DMS53 (cell line): ENCODE data around the gene P2RY14.

ENCODE experiments used
- DNase-seq: peaks from one replicate; lab custom pipeline; 2025; lab: John Stamatoyannopoulos, UW

The P2RY14 gene

DNA sequence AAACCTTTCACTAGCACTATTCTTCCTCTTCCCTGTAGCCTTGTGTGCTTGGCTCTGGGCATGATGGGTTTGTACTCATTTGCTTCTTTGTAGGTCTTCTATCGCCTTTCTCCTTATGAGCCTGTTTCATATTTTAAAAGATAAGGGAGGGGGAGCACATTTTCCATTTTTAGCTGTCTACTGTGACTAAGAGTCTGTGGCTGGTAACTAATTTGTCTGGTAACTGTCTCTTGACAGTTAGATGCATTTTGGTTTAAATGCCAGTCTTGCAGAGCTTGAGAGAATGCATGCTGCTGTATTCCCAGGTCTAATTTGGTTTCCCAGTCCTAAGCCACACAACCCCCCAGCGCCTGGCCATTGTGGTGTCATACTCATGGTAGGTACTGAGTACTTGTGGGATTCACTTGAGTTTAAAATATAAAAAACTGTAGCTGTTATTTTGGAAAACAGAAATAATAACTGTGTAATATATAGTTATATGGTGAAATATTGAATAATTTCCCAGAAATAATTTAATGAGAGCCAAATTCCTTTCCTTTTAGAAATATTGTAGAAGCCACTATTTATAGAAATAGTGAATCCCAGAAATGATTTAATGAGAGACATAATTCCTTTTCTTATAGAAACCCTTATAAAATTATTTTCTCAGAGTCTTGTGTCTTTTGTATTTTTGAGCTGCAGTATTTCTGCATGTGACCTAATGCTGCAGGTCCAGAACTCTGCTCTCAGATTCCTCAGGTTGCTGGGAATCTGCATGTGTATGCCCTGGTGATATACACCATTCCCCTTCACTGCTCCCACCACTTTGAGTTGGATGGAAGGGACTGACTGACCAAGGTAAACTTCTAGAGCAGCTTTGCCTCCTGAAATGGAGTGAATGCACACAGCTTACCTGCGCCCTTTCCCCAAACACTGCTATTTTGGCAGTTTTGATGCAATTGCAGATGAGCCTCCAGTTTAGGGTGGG, 61.4 kb downstream of the P2RY14 start:
- DNase-seq, result no peak

DNA sequence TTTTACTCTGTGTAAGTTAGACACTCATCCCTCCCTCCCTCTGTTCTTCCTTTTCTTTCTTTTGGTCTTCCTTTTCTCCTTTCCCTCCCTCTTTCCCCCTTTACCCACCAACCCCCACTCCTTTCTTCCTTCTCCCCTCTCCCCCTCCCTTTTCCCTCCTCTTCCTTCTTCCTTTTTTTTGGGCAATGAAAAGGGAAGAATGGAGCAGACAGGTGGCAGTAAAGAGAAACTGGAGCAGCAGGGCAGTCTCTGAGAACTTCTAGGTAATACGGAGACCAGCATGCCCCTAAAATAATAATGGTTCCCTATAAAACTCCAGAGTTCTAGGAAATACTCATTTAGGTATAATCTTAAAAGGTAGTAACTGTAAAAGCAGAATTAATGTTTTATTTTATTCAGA, 63.9 kb downstream of the P2RY14 start:
- no peak for DNase-seq

DNA sequence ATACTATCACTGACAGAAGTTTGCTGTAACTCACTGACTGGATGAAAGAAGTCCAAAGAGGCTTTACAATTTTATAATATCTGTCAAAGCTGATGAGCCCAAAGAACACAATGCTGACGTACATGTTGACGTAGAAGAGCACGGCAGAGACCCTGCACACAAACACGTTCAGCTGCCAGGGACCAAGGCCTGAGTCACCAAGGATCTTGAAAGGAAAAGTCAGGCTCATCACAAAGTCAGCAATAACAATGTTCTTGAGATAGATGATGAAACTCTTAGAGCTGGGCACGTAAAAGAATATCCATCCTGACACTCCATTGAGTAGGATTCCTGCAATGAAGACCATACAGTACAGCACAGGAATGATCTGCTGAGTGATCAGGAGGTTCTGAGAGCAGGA, 64.5 kb downstream of the P2RY14 start:
- DNase-seq, result no peak

DNA sequence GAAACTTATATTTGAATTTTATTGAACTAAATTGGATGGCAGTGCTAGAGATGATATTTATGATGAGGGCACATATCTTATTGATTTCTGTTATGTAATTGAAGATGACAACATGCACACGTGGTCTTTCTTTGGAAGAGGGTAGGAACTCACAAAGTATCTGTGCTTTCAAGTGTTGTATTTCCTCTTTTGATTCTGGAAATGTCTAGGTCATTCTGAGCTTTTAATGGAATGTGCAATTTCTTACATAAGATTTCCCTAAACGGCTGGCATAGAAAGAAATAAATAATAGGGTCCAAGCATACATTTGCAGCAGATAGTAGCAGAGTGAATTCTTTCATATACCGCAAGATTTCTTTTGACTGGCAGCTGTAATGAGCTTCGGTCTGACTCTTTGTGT, 65.2 kb downstream of the P2RY14 start:
- no peak for DNase-seq

DNA sequence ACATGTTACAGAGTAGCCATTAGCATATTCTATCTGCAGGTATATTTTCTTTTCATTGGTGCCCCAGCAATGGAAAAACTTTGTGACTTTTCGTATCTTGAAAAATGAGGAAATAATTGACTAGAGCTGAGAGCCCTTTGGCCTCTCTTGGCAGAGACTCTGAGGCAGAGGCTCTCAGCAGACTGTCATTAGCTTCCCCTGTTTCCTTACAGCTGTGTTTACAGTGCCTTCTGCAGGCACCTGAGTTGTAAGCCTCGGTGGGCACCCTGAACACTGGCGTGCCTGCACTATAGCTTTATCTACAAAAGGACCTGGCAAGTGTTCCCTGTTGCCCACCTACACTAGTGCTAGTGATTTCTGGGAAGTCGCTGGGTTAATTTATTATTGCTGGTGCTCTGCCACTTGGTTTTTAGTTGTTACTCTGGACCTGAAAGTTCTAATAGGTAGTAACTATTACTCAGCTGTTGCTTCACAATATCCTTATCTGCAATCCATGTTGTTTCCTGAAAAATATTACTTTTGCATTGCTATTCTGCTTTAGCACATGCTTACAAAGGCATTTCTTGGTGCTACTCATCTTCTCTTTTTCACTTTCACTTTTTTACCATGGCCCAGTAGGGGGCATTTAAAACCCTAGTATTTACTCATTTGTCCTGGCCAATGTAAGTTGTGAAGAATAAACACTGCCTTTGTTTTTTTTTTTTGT, 67.5 kb downstream of the P2RY14 start:
- DNase-seq, result peak; percentile 3

DNA sequence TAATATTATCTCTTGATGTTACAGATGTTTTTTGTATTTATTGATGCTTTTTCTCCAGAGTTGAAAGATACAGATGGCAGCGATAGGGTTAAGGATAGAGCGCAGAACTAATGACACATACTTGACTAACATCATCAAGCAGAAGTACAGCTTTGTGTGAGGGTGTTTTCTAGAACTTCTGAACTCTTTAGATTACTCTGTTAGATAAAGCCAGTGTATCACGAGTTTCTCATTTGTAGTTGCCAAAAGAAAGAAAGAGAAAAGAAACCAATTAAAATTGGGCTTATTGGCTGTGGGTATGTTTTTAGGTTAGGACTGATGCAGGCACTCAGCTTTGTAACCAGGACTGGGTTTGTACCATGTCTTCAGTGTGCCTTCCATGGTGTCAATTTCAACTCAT, 68.7 kb downstream of the P2RY14 start:
- DNase-seq, result no peak

DNA sequence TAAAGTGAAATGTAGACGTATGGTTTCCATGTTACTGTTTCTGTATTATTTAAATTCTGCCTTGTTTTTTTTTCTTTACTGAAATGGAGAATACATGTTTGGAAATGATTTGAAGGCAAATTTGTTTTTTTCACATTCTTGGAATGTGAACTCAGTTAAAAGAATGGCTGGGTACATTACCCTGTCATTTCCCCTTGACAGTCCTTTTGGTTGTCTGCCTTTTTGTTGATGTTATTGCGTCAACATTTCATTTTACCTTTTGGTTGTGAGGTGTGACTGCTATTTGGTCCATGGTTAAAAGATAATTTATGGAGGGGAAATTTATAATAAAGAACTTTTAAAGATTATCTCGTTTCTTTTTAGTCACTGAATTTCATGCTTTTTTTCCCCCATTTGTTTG, 72.1 kb downstream of the P2RY14 start:
- no peak for DNase-seq

DNA sequence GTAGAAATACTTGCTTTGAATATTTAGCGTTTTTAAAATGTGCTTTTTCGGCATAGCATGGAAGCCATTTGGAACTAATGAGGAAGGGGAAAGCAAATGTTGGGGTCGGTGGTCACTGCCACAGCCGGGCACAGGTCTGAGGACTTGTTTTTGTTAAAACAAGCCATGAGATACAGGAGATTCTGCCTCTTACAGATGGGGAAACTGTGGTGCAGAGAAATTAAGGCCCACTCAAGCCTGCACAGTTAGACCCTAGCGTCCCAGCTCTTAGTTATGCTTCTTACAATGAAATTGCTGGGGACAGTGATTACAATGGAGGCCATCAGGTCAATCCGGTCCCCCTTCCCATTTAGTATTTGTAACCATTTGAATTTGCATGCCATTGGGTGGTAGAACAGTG, 72.9 kb downstream of the P2RY14 start:
- DNase-seq, result no peak

DNA sequence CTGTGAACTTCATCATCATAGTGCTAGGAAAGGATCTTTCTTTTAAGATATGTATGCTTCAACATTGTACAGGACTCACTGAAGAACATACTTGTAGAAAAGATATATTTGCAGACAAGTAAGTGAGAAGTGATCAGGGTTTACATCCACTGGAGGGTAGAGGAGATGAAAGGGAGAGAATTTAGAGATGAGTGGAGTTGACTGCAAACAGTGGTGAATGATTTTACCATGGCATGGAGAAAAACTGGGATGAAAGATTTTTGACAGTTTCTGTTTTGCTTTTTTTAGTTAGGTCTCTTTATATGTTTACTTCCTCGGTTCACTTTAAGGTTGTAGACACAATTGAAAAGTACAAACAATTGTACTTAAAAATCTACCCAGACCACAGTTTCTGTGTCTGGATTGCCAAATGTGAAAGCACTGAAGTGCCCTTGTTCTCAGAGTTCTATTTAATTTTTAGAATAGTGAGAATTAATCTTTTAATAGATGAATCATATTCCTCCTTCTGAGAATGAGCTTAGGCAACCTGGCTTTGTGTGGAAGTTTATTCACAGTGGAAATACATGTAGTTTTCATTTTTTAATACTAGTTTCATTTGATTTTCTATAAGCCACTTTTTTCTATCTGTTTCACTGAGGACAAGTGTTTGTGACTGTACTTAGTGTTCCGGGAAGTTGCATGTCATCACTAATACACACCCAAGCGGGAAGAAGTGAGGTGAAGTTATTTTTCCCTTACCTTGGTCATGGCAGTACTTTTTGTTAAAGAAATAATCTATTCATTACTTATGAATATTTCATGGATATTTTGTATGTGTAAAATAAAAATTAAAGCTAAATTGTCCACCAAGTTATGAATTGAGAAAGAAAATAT, 73.6 kb downstream of the P2RY14 start:
- DNase-seq, result no peak

DNA sequence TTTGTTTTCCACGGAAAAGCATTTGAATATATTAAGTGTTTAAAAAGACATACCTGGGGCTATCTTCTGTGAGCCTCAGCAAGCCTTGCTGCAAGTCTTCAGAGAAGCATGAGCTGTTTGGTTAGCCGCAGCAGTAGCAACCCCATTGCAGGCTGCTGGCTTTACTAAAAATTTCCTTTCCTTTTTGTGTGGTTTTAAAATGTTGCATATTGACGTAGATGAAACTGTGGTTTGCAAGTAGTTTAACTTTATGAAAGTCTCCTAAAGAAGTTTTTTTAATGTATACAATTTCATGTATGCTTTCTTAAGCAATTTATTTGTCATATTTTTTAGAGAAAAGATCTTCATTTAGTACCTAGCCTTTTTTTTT, 75.3 kb downstream of the P2RY14 start, which contains the start of gene GPR171:
Gene GPR171 (minus strand): TSS at position 166 of the 370 bp plus-strand sequence. CDS start 3,830 bp downstream, outside the sequence.
- DNase-seq, result no peak

DNA sequence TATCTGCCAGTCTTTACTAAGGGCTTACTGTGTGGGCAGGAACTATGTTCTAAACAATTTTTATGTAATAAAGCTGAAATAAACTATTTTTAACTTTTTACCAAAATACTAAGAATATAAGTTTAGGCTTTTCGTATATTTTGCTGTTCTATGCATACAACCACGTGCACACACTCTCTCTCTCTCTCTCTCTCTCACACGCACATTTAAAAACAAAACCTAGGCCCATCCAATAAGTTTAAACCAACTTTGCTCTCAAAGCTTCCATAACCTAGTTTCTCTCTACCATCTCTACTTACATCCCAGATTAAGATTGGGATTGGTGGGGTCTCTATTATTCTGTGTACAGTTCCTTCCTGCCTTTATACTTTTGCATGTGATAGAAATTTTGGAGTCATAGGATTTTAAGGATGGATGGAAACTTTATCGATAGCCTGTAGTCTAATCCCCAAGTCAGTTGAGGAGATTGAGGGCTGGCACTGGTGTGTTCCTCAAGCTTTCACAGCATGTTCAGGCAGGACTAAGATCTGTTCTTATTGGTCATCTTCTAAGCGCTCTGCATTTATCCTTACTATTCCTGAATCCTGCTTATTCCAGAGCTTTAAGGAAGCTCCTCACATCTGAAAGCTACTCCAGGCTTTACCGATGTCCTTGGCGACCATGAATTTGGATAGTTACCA, 77.2 kb downstream of the P2RY14 start:
- no peak for DNase-seq

DNA sequence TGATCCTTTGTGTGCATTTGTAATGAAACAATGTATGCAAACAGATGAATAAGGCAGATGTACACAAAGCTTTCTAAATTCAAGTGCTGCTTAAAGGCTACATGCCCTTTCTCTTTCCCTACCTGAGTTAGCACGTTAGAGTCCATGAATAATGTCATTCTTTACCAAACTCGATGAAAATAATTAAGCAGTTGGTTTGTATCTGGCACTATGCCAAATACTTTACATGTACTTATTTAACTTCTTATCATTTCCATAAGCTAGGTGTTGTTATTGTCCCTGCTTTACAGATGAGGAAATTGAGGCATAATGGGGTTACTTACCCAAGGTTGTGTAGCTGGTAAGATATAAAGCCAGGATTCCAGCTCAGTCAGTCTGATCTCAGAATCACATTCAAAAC, 77.8 kb downstream of the P2RY14 start:
- DNase-seq, result peak; percentile 1

DNA sequence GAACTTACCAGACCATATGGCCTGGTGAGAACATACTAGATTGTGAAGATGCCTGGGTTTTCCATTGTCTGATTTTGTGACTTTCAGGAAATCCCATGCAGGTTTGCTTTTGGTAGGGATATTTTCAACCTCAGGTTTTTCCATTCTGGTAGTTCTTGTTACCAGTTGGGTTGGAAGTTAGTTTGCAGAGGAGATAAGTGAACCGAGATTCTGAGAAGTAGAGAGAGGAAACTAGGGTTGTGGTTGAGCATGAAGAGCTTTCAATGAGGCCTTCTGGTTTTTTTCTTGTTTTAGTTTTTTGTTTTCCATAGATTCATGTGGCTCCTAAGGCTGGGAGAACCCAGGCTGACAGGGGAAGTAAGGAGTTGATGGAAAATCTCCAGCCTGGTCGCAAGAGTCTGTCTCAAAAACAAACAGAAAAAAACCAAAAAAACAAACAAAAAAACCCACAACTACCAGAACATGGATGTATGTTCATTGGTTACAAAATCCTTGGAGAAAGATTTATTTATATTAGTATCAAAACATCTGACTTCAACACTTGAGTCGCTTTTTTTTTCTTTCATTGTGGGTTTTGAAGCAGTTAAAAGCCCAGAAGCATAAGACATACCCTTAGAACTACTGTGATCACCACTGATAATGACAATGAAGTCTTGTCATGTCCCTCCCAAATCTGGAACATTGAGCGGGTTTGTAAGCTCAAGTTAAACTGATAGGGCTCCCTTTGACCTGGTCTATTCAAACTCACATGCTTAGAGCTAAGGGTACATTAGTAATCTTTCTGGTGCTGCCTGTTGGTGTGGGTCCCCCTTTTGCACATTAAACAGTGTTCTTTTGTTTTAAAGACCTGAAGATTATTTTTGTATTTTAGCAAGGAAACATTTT, 78.5 kb downstream of the P2RY14 start:
- DNase-seq, result no peak

DNA sequence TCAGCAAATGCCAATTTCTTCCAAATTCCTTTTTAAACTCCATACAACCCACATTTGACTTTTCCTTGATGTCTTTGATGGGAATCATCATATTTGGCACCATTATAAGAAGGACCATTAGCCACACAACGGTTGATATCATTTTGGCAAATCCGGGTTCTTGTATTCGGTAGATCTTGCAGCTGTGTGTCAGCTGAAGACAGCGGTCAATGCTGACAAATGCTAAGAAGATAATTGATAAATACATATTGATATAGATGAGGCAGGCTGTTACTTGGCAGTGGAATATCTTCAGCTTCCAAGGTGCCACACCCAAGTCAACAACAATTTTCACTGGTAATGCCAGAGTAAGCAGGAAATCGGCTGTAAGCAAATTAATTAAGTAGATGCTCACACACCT, 79.5 kb downstream of the P2RY14 start:
- no peak for DNase-seq

DNA sequence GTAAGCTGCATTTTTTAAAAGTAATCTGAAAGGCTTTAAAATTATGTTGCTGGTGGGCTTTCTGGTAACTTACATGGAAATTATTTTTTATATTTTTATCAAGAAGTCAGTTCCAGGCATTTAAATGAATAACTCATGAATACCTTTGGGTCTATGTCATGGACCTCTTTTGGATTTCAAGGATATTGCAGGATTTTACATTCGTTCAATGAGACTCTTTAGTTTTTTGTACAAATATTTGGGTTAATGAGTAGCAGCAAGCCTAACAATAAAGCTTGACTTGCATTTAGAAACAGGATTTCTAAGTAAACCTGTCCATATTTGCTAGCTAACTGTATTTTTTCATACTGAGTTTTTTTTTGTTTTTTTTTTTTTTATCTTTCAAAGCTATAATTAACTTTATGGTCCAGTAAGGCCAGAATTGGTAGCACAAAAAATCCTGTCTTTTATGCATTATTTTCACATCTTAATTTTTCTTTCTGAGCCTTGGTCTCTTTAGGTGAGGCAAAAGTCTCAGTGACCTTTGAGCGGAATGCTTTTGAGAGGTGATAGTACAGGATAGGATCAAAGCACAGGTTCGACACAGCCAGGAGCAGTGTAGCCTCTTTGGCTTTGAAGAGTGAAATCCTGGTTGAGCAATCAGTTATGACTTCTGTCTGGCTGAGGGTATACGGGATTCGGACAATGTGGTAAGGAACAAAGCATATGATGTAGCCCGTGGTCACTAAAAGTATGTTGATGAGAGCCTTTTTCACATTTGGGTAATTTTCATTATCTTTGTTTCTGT, 80.2 kb downstream of the P2RY14 start:
- no peak for DNase-seq

DNA sequence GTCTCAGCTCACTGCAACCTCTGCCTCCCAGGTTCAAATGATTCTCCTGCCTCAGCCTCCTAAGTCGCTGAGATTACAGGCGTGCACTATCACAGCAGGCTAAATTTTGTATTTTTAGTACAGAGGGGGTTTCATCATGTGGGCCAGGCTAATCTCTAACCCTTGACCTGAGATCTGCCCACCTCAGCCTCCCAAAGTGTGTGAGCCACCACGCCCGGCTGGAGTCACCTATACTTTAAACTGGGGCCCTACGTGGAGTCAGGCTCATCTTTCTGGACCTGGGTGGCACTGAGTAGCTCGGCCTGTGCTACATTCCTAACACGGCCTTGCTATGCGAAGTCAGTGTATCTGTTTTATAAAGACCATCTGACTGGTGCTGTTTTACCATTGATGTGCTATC, 81.1 kb downstream of the P2RY14 start:
- no peak for DNase-seq

DNA sequence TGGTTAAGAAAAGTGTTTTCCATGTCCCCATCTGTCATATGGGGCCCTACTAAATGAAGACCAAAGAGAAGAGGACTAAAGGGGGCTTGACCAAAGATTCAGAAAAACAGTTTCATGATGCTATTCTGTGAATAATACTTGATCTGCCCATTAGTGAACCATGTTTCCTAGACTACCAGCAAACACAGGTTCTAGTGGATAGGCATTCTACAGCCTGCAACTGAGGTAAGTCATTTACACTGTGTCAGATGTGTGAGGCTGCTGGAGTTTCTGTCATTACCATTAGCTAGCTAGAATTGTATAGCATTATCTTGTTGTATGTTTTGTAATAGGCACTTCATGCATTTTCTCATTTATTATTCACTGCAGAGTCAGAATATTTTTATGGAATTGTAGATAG, 81.9 kb downstream of the P2RY14 start:
- peak; percentile 7 for DNase-seq

DNA sequence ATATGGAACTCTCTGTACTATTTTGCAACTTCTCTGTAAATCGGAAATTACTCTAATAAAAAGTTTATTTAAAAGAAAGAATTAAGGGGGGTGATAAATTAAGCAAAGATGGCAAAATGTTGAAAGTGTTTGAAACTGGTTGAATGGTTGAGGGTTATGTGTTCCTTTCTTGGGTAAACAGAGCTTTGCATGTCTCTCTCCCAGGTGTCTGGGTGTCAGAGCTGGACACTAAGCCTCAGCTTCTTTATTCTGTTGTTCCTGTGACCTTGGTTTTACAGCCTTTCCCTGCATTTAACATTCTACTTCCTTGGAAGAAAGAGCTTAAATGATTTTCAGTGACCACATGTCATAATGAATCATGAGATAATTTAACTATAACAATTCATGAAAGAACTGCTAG, 82.5 kb downstream of the P2RY14 start:
- no peak for DNase-seq

DNA sequence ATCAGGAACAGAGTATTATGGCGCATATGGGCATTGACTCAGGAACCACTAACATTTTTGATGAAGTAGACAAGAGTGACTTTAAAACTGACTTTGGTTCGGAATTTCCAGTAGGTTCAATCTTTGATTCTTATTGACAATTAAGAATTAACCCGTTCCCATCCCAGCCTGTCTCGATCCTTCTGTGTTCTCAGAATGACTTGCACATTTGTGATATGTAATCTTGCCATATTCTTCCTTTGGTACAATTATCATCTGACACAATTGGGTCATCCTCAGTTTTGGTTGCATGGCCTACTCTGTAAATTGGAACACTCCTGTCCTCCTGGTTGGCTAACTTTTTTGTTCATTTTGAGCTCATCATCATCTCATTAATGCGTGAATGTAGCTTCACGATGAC, 85.8 kb downstream of the P2RY14 start:
- no peak for DNase-seq

DNA sequence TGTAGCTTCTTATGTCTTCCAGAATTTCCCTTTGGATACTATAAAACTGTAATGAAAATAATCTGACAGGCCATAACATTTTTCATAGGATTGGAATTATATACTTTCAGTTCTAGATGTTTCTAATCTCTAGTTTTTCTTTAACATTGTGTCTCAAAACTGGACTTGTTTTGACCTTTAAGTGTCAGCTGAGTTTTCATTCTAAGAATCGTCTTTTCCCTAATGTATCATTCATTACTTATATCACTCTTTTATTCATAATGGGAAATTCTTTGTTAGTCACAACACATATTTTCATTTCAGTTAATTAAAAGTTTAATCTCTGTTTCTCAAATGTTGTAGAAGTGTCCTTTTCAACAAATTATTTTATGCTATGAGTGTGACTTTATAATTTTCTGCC, 87.2 kb downstream of the P2RY14 start:
- no peak for DNase-seq
